K562 (cell line): Measurements from ENCODE around the gene SRPK2. TPM values are rescaled to one million over a fixed set of nuclear protein-coding genes. Genes with fewer than 3 reads are reported as not detected.

ENCODE experiments used
- AFF4 ChIP-seq: sonication (generic); formaldehyde crosslinking; IDR thresholded peaks from 2 replicates; pipeline ENCODE4 v1.8.0; 2023; ENCODE audit warnings: mild to moderate bottlenecking, missing genetic modification reagents
- BHLHE40 ChIP-seq: IDR thresholded peaks from 2 replicates; pipeline ENCODE4 v1.6.1; 2011; ENCODE audit warnings: low read length, improper control_type of control experiment
- DDX20 ChIP-seq: fragments of 450-650 bp; IDR thresholded peaks from 2 replicates; pipeline ENCODE4 v1.6.1; 2016; ENCODE audit warnings: missing genetic modification characterization, low read depth, mild to moderate bottlenecking, missing compliant biosample characterization, moderate library complexity
- ETS1 ChIP-seq: conservative IDR thresholded peaks from 2 replicates; pipeline ENCODE4 v1.6.1; 2011; ENCODE audit warnings: low read depth, mild to moderate bottlenecking, low read length; ENCODE audit not compliant: control insufficient read depth
- HMGN3 ChIP-seq: IDR thresholded peaks from 2 replicates; pipeline ENCODE4 v1.6.1; 2011; ENCODE audit warnings: borderline replicate concordance, low read depth, mild to moderate bottlenecking, mixed read lengths, low read length; ENCODE audit not compliant: insufficient read length; ENCODE audit errors: extremely low read depth
- IRF9 ChIP-seq: fragments of 450-650 bp; IDR thresholded peaks from 2 replicates; pipeline ENCODE4 v1.6.1; 2016; ENCODE audit warnings: missing biosample characterization, missing genetic modification characterization
- MTA1 ChIP-seq: fragments of 450-650 bp; IDR thresholded peaks from 2 replicates; pipeline ENCODE4 v1.6.1; 2017; ENCODE audit warnings: borderline replicate concordance
- PHF8 ChIP-seq: fragments of 200-600 bp; sonication (generic); IDR thresholded peaks from 2 replicates; pipeline ENCODE4 v1.6.1; 2012; ENCODE audit warnings: mixed run types, mild to moderate bottlenecking, inconsistent platforms, low read length, moderate library complexity, borderline replicate concordance
- PRMT5 ChIP-seq: sonication (generic); formaldehyde crosslinking; IDR thresholded peaks from 2 replicates; pipeline ENCODE4 v1.5.0; 2020; ENCODE audit warnings: missing genetic modification reagents
- PYGO2 ChIP-seq: fragments of 450-650 bp; IDR thresholded peaks from 2 replicates; pipeline ENCODE4 v1.6.1; 2016; ENCODE audit warnings: mild to moderate bottlenecking, missing genetic modification characterization, moderate library complexity, missing compliant biosample characterization
- SLC30A9 ChIP-seq: fragments of 250-450 bp; sonication (Bioruptor Pico); IDR thresholded peaks from 2 replicates; pipeline ENCODE4 v1.8.0; 2022; ENCODE audit warnings: mild to moderate bottlenecking, moderate library complexity
- SP2 ChIP-seq: IDR thresholded peaks from 2 replicates; pipeline ENCODE4 v1.6.1; 2011; ENCODE audit warnings: mild to moderate bottlenecking, low read depth, low read length, moderate library complexity; ENCODE audit not compliant: poor library complexity, severe bottlenecking; ENCODE audit errors: extremely low read depth
- SRF ChIP-seq, 2 experiments: fragments of 250-450, 450-650 bp in 1 of 2; sonication (Bioruptor Pico) in 1 of 2; sonication (generic) in 1 of 2; formaldehyde crosslinking; IDR thresholded peaks; 2 replicates each; pipeline versions ENCODE4 v1.5.0 to v1.5.1; 2020 to 2022; ENCODE audit warnings: mild to moderate bottlenecking in 1 of 2, missing genetic modification reagents in 1 of 2
- TCF7 ChIP-seq: sonication (generic); IDR thresholded peaks from 2 replicates; pipeline ENCODE4 v1.6.1; 2016; ENCODE audit warnings: antibody characterized with exemption, borderline replicate concordance
- THRB ChIP-seq: fragments of 450-650 bp; formaldehyde crosslinking; conservative IDR thresholded peaks from 2 replicates; pipeline ENCODE4 v1.4.0; 2022; ENCODE audit warnings: mild to moderate bottlenecking, missing genetic modification characterization
- ZNF41 ChIP-seq: fragments of 250-450 bp; sonication (Bioruptor Pico); conservative IDR thresholded peaks from 2 replicates; pipeline ENCODE4 v1.4.0; 2020; ENCODE audit warnings: mild to moderate bottlenecking
- ZNF740 ChIP-seq, 3 experiments: fragments of 200-800 bp in 1 of 3; sonication (Bioruptor generic) in 1 of 3; sonication (generic) in 1 of 3; formaldehyde crosslinking in 1 of 3; IDR thresholded peaks; 2 replicates each; pipeline versions ENCODE4 v1.6.1 to v1.8.0; 2016 to 2022; ENCODE audit warnings: mild to moderate bottlenecking in 2 of 3, missing compliant biosample characterization in 2 of 3, missing genetic modification characterization in 2 of 3, missing genetic modification reagents in 1 of 3
- polyA plus RNA-seq, 8 experiments: library from polyadenylated mRNA; depleted of rRNA in 4 of 8; stranded (reverse) in 5 of 8; unstranded in 3 of 8; fragments of >200 nt; fragmentation: Nextera tagmentation in 2 of 8; fragmentation: Illumina TruSeq in 1 of 8; extraction: Ambion mirVana in 2 of 8; extraction: Trizol in 1 of 8; gene quantifications; 2 replicates each; pipeline versions ENCODE4 v1.2.1 to v1.2.3, GENCODE V29; 2011 to 2014; ENCODE audit warnings: inconsistent platforms in 1 of 8, missing spikeins in 1 of 8
- total RNA-seq, 7 experiments: library from RNA; depleted of rRNA in 6 of 7; stranded (reverse); fragments of >200 nt in 6 of 7; fragmentation: Illumina TruSeq in 2 of 7; extraction: Trizol in 2 of 7; gene quantifications; 2 replicates each; pipeline versions ENCODE4 v1.2.1 to v1.2.3, GENCODE V29; 2011 to 2021; ENCODE audit warnings: low replicate concordance in 1 of 7

SRPK2 gene
- total and polyA plus RNA-seq, 9 of the 15 experiments (the other 6 are each of a cell fraction or from before 2014, with no cell fraction given), result 21.5 to 44.7 (median 33.3) TPM

- peak; percentile 37; the same call in 1 of the 2 replicates for TF ChIP-seq PHF8
- TF ChIP-seq SRF (CRISPR knock-in tag; IDR thresholded peaks at IDR 0.05), result no peak
- no peak for TF ChIP-seq PRMT5
- TF ChIP-seq MTA1, result 0 out of 2 replicates have a peak, but pooled peaks have one; percentile 57
- 0 out of 2 replicates have a peak, but pooled peaks have one; percentile 7 for TF ChIP-seq IRF9 (tag)
- TF ChIP-seq SP2, result no peak
- TF ChIP-seq SLC30A9 (CRISPR knock-in tag), result no peak
- TF ChIP-seq DDX20, result no peak
- no peak for TF ChIP-seq AFF4 (CRISPR knock-in tag)
- no peak for TF ChIP-seq TCF7
- TF ChIP-seq ZNF740 (CRISPR knock-in tag; IDR thresholded peaks at IDR 0.05), result no peak
- 0 out of 4 replicates have a peak, but pooled peaks of 1 of the 2 experiments have one; percentile 5 for TF ChIP-seq ZNF740 (tag; IDR thresholded peaks at IDR 0.05)
- TF ChIP-seq ETS1, result peak; percentile 45; the same call in 1 of the 2 replicates
- no peak for TF ChIP-seq PYGO2 (tag)
- peak; percentile 65 for TF ChIP-seq BHLHE40
- TF ChIP-seq THRB, result no peak
- no peak for TF ChIP-seq HMGN3
- TF ChIP-seq ZNF41 (CRISPR knock-in tag), result no peak
Measured at GRCh38 chr7:105389088-105389650, 448 bp upstream of the SRPK2 start (continued).
